ENCODE measurements around the gene MRPS35.
"Not testable (repeated sequence)": the region's sequence is repeated elsewhere in the genome, so short reads cannot be mapped to it uniquely, and the experiment has no call there.

The MRPS35 gene

DNA sequence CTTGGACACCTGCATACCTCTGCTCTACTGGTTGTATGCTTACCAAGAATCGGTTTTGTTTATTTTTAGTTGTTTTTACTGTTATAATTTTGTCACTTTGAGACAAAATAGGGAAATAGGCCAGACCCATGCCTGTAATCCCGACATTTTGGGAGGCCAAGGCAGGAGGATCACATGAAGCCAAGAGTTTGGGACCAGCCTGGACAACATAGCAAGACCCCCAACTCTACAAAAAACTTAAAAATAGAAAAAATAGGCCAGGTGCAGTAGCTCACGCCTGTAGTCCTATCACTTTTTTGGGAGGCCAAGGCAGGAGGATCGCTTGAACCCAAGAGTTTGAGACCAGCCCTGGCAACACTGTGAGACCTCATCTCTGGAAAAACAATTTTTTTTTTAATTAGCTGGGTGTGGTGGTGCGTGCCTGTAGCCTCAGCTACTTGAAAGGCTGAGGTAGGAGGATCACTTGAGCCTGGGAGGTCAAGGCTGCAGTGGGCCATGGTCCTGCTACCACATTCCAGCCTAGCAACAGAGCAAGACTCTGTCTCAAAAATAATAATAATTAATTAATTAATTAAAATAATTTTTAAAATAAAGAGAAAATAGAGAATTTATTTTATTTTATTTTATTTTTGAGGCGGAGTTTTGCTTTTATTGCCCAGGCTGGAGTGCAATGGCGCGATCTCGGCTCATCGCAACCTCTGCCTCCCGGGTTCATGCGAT, 1.3 kb upstream of the MRPS35 start:
- DNase-seq (ENCODE audit: low read depth in 2 of 2) = no peak

- DNase-seq (ENCODE audit: low read depth in 2 of 2) = no peak
Observed at GRCh38 chr12:27709932-27710591, 570 bp upstream of the MRPS35 start.

DNA sequence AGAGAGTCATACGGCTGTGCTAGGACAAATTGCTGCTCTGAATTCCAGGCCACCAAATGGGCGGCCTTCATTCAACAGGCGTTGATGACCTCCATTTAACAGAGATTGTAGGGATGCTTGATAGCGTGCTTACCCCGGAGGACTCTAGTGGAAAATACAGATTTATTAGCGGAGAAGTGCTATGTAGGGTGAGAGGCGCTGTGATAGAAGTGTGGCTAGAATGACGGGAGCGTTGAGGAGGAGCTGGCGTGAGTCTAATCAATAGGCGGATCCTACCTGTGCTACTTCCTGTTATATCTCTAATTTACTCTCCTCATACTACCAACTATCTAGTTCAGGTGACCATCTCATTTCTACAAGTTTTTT, 668 bp downstream of the MRPS35 start:
- DNase-seq (ENCODE audit: low read depth in 2 of 2) = no peak

- DNase-seq (ENCODE audit: low read depth in 2 of 2) = no peak
Observed at GRCh38 chr12:27711967-27712366, 1.3 kb downstream of the MRPS35 start.

GRCh38 chr12:27723212-27723611, 12.6 kb downstream of the MRPS35 start:
- no peak for DNase-seq (ENCODE audit: low read depth in 2 of 2)

- DNase-seq (ENCODE audit: low read depth in 2 of 2) = no peak
Observed at GRCh38 chr12:27730097-27730588, 19.5 kb downstream of the MRPS35 start.

- DNase-seq (ENCODE audit: low read depth in 2 of 2) = no peak
Observed at GRCh38 chr12:27732281-27732680, 21.6 kb downstream of the MRPS35 start.

DNA sequence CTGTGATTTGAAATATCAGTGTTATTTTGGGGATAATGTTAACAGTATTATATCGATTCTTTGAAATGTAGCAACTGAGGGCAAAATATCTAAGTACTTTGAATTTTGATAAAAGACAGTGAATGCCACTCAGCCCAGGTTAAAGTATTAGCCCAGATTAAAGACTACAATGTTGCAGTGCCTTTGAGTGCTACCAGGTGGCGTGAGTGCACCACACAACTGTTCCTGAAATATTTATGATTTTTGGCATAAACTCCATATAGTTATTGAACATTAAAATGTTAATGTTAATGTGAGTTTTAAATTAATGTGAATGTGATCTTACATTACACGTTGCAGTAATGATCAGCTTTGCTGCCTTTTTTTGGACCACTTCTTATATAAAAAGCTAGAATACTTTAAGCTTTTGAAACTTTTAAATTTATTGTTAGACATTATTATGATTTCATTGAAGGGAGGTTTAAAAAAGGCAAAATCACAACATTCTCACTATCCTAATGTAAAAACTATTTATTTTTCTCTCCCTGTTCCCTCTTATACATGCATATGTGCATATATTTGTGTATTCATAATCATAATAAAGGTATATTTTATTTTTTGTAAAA, 22.5 kb downstream of the MRPS35 start:
- DNase-seq (ENCODE audit: low read depth in 2 of 2) = no peak

DNA sequence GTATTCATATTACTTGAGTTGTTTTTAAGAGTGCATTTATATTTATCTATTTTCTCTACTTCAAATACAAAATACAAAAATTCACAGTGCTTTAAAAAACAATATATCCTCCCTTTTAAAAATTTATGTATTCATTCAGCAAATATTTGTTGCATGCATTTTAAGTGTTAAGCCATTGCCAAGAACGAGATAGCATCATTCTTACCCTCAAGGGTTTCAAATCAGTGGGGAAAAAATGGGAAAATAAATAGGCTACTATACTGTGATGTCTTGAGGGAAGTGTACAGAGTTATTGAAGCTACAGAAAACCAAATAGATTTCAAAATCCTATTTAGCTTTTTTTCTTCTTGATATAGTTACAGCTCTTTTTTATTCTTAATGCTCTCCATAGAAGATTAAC, 23.2 kb downstream of the MRPS35 start:
- DNase-seq (ENCODE audit: low read depth in 2 of 2) = no peak

DNA sequence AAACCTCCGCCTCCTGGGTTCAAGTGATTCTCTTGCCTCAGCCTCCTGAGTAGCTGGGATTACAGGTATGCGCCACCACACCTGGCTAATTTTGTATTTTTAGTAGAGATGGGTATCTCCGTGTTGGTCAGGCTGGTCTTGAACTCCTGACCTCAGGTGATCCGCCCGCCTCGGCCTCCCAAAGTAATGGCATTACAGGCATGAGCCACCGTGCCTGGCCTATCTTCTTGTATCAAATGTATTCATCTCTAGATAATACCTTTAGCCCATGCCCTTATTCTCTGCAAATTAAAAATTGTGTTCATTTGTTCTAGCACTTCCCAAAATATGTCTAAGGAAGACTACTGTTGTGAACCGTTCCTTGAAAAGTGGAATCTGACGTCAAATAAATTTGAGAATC, 23.7 kb downstream of the MRPS35 start:
- not testable (repeated sequence) for DNase-seq (ENCODE audit: low read depth in 2 of 2)

DNA sequence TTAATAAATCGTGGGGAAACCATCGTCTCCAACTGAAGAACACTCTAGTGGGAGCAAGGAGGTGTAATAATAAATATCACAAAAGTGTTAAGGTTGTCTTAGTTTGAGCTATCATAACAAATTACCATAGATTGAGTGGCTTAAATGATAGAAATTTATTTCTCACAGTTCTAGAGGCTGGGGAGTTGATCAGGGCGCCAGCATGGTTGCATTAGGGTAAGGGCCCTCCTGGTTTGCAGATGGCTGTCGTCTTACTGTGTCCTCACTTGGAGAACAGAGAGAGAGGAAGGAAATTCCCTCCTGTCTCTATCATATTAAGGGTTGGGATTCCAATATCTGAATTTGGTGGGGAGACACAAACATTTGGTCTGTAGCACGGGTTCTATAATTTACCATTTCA, 33.0 kb downstream of the MRPS35 start:
- DNase-seq (ENCODE audit: low read depth in 2 of 2) = no peak

DNA sequence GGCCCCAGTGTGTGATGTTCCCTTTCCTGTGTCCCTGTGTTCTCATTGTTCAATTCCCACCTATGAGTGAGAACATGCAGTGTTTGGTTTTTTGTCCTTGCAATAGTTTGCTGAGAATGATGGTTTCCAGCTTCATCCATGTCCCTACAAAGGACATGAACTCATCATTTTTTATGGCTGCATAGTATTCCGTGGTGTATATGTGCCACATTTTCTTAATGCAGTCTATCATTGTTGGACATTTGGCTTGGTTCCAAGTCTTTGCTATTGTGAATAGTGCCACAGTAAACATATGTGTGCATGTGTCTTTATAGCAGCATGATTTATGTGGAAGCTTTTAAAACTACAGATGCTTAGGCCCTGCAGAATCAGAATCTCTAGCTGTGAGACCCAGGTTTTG, 35.1 kb downstream of the MRPS35 start:
- not testable (repeated sequence) for DNase-seq (ENCODE audit: low read depth in 2 of 2)

- DNase-seq (ENCODE audit: low read depth in 2 of 2) = no peak
Observed at GRCh38 chr12:27747111-27747820, 36.6 kb downstream of the MRPS35 start.

GRCh38 chr12:27751386-27752047, 40.9 kb downstream of the MRPS35 start:
- no peak for DNase-seq (ENCODE audit: low read depth in 2 of 2)

GRCh38 chr12:27754795-27755194, 44.2 kb downstream of the MRPS35 start:
- DNase-seq (ENCODE audit: low read depth in 2 of 2) = no peak

GRCh38 chr12:27756670-27757195, 46.1 kb downstream of the MRPS35 start:
- no peak for DNase-seq (ENCODE audit: low read depth in 2 of 2)

DNA sequence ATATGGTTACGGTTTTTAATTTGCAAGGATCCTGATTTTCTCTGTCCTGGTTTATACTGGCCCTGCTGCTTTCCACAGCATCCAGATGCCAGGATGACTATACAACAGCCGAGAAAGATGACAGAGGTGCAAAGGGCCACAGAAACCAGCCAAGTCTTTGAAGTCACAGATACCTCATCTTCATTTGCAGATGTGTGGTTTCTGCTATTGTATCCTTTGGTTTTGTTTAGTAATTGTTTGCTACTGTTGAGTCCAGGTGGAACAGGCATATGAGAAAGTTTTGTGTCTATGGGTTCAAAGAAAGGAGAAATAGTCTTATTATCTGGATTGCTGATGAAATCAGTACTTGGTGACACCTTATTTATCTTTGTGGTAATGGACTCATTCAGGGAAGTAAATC, 52.1 kb downstream of the MRPS35 start:
- DNase-seq (ENCODE audit: low read depth in 2 of 2) = no peak

- no peak for DNase-seq (ENCODE audit: low read depth in 2 of 2)
Observed at GRCh38 chr12:27766587-27766986, 56.0 kb downstream of the MRPS35 start.

DNA sequence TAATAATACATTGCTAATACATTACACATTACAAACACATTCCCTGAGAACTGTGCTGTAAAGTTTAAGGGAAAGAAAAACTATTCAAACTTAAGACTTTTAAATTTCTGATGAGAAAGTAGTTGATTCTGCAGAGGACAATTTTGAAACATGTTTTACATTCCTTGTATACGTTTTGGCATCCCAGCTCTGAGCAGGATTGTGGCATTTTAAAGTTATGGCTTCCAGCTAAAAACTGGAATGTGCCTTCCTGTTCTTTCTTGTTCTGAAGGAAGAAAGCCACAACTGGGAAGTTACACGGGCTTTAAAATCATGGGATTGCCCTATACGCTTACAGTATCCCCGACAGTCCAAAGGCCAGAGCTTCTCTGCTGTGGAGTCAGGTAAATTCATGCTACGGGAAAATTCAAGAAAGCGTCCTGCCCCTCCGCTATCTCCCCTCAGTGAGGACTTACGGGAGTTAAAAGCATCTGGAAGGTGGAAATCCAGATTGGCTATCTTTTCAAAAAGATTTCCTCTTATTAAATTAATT, 58.6 kb downstream of the MRPS35 start:
- DNase-seq (ENCODE audit: low read depth in 2 of 2) = no peak

DNA sequence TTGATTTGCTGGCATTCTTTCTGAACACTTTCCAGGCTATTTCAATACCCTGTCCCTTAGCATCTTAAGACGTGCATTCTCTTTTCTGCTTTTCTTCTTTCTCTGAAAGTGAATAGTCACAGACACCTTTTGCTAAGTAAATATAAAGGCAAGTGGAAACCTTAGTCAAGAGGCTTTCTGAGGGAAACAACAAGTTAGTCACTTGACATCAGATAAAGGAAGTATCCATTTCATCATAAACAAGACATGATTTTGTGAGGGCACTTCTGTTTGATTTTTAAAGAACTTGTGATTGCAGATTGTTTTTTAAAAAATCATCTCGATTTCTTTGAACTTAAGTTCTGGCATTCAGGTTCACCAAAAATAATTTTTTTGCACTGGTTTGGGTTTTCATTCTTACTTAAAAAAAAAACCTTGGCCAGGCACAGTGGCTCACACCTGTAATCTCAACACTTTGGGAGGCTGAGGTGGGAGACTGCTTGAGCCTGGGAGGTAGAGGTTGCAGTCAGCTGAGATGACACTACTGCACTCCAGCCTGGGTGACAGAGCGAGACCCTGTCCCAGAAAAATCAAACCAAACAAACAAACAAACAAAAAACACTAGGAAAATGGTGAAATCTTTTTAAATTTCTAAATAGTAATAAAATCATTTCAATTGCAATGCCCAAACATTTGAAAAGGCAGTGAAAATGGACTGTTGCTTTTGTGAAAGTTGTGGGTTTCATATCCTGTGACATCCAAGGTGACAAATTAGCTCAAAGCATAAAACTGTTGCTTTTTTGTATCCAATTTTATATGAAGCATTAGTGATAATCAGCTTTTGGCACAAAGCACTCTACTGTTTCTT, 61.1 kb downstream of the MRPS35 start:
- DNase-seq (ENCODE audit: low read depth in 2 of 2) = no peak
